ENCODE results near the gene PNN. TPM values are rescaled to one million over a fixed set of nuclear protein-coding genes. Genes with fewer than 3 reads are reported as not detected.

Gene PNN
- total and polyA plus RNA-seq, 2 of the 8 experiments (the other 6 are each of a cell fraction or from before 2014, with no cell fraction given): 27.5 to 121 TPM

DNA sequence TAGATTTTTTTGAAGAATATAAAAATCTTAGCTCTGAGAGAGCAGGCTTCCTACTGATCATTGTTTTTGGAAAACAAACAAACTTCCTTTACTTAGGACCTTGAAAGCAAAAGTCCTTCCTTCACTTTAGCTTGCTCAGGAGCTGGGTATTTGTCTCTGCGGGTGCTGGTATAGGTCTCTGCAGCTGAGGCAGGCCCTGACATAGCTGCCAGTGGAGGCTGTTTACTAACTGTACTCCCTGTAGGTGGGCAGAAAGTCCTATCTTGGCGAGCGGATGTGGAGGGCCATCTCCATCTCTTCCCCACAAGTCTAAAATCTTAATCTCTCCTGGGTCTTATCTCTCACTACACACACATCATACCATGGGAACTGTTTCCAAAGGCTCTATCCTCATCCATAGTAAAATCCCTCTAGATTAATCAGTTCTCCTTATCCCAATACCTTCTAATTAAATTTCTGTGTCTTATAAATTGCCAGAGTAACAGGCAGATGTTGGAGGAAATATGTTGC lies 54.6 kb downstream of the PNN start:
- H3K23ac ChIP-seq (ENCODE audit: insufficient read length): no peak overlapping the region
- no peak overlapping the region for H2BK15ac ChIP-seq (ENCODE audit: low read length)
- no peaks in the 10 kb centered on the region for H3K79me2 ChIP-seq (ENCODE audit: control insufficient read depth in 1 of 2, insufficient read depth in 2 of 2, low read length in 2 of 2)
- no peaks in the 10 kb centered on the region for H3K9me3 ChIP-seq (ENCODE audit: insufficient read depth in 2 of 2, low read depth in 1 of 2, low read length in 1 of 2)
- WGBS, 2 experiments (ENCODE audit: extremely low coverage in 1 of 2, insufficient coverage in 1 of 2, insufficient read length in 1 of 2, insufficient replicate concordance in 2 of 2, low coverage in 1 of 2, low lambda C conversion rate in 2 of 2, missing lambda C conversion rate in 1 of 2): 93% methylated on average over 3 of the region's 3 CpGs; no CpG with 5 or more reads in 1 of the 2 experiments
- no peak overlapping the region for H2BK20ac ChIP-seq (ENCODE audit: low read length)
- H4K8ac ChIP-seq (ENCODE audit: extremely low read depth, insufficient read depth, low read length): no peak overlapping the region
- H3K23me2 ChIP-seq (ENCODE audit: low read depth, low read length): no peaks in the 10 kb centered on the region
- H2BK12ac ChIP-seq (ENCODE audit: low read depth, low read length): no peak overlapping the region
- no peak overlapping the region for H3K4me2 ChIP-seq (ENCODE audit: insufficient read depth in 1 of 2, low read depth in 2 of 2, low read length in 2 of 2)
- H3K27ac ChIP-seq (ENCODE audit: low read depth, low read length): no peak overlapping the region
- H4K20me1 ChIP-seq (replicated peaks in 1 of 2; ENCODE audit: control insufficient read depth in 1 of 2, insufficient read depth in 2 of 2, low read length in 2 of 2): no peaks in the 10 kb centered on the region
- H2AFZ ChIP-seq (ENCODE audit: low read length): 0 out of 2 replicates have a peak overlapping the region, but pooled peaks have one; percentile 14
- ChIA-PET POLR2A (ENCODE audit: partially characterized antibody) (interaction anchor here (0.9 to 1.2 kb wide), 2 partner anchors 44 to 142 kb away, joined by 3 read pairs; no protein-coding TSS in a partner anchor), CTCF (ENCODE audit: partially characterized antibody) (interaction anchor here (0.9 to 1.2 kb wide), 3 partner anchors 140 to 188 kb away, joined by 3 to 12 read pairs (median 3); no protein-coding TSS in a partner anchor)
- no peak overlapping the region for H3K4me3 ChIP-seq (ENCODE audit: extremely low read depth in 1 of 4, insufficient read depth in 2 of 4, low read depth in 3 of 4, low read length in 4 of 4)
- no peak overlapping the region for H3K18ac ChIP-seq (ENCODE audit: extremely low read depth, low read length)
- no peak for FAIRE-seq
- H4K91ac ChIP-seq (replicated peaks; ENCODE audit: insufficient read length, low read length): no peak overlapping the region
- H2BK5ac ChIP-seq (ENCODE audit: low read depth, low read length): no peak overlapping the region
- no peak overlapping the region for H2AK5ac ChIP-seq (ENCODE audit: low read depth, low read length)
- no peak for DNase-seq (ENCODE audit: low read depth in 1 of 2, low spot score in 2 of 2)
- no peak overlapping the region for H2BK120ac ChIP-seq (replicated peaks; ENCODE audit: low read depth, low read length)
- H3K36me3 ChIP-seq (ENCODE audit: control insufficient read depth in 2 of 4, insufficient read depth in 4 of 4, low read length in 3 of 4): no peaks in the 10 kb centered on the region
- no peak overlapping the region for H3K56ac ChIP-seq (replicated peaks; ENCODE audit: insufficient read length, low read depth, low read length)
- no peaks in the 10 kb centered on the region for H3K4me1 ChIP-seq (replicated peaks in 1 of 4; ENCODE audit: control insufficient read depth in 3 of 4, insufficient read depth in 4 of 4, low read length in 3 of 4)
- H3K27me3 ChIP-seq (replicated peaks in 1 of 4; ENCODE audit: control insufficient read depth in 3 of 4, extremely low read depth in 1 of 4, insufficient read depth in 3 of 4, low read length in 3 of 4): no peaks in the 10 kb centered on the region
- H3K9ac ChIP-seq (replicated peaks in 1 of 4; ENCODE audit: extremely low read depth in 1 of 4, low read depth in 3 of 4, low read length in 3 of 4): no peak overlapping the region
- TF ChIP-seq TAF7 (optimal IDR thresholded peaks at IDR 0.05; ENCODE audit: borderline replicate concordance, low read depth, low read length): no peak
- no peak for TF ChIP-seq GTF2F1 (IDR thresholded peaks at IDR 0.05; ENCODE audit: borderline replicate concordance, low read depth, low read length)
- no peak for TF ChIP-seq NANOG (IDR thresholded peaks at IDR 0.05; ENCODE audit: insufficient read depth, low read depth, low read length, poor library complexity, severe bottlenecking)
- TF ChIP-seq SP4 (IDR thresholded peaks at IDR 0.05; ENCODE audit: low read length): no peak
- TF ChIP-seq PHF8 (conservative IDR thresholded peaks at IDR 0.05; ENCODE audit: low read depth, low read length): no peak
- TF ChIP-seq EZH2 (IDR thresholded peaks at IDR 0.05; ENCODE audit: low read depth, low read length, severe bottlenecking): no peak
- TF ChIP-seq RNF2 (IDR thresholded peaks at IDR 0.05; ENCODE audit: borderline replicate concordance, low read depth, low read length, missing control alignments, poor library complexity, severe bottlenecking): no peak
- no peaks in the 10 kb centered on the region for H3K79me1 ChIP-seq (ENCODE audit: low read depth, low read length)
- H4K5ac ChIP-seq (ENCODE audit: insufficient read length, low read depth, low read length): no peak overlapping the region
- no peak overlapping the region for H3K14ac ChIP-seq (ENCODE audit: insufficient read length)
- H3K4ac ChIP-seq (replicated peaks; ENCODE audit: insufficient read length, low read depth, low read length): no peak overlapping the region
